Endothelial cell of umbilical vein (primary cell): ENCODE data around the gene PPP1R3D. TPM values are rescaled to one million over a fixed set of nuclear protein-coding genes. Genes with fewer than 3 reads are reported as not detected.

ENCODE experiments used
- BruUV-seq: library from RNA; stranded (reverse); fragments of 400-500 nt; replicated peaks from 2 replicates; lab custom pipeline; 2021; lab: Mats Ljungman, UMichigan
- CTCF ChIA-PET: fragments of 300-600, 350-600 bp; sonication (Branson Sonifier 250); formaldehyde crosslinking; loops from one replicate; lab custom pipeline; 2021; ENCODE audit warnings: antibody characterized with exemption, inconsistent platforms; lab: Charles Lee
- POLR2A ChIA-PET: fragments of 300-600, 350-600 bp; sonication (Branson Sonifier 250); formaldehyde crosslinking; loops from one replicate; lab custom pipeline; 2021; ENCODE audit warnings: antibody characterized with exemption, inconsistent platforms; lab: Charles Lee
- DNase-seq: peaks from one replicate; pipeline ENCODE4 v3.0.0-alpha.2; 2011; ENCODE audit warnings: low read depth, low spot score
- FAIRE-seq: peaks from 2 replicates; lab custom pipeline; 2011; peaks lifted over from hg19 to GRCh38; lab: Jason Lieb, UNC
- H2AFZ ChIP-seq: 2 replicates; pipeline ENCODE4 v1.6.0; 2012; ENCODE audit warnings: low read depth, low read length, control low read depth, inconsistent platforms
- H3K27ac ChIP-seq: 2 replicates; pipeline ENCODE4 v1.5.1; 2011; ENCODE audit warnings: low read depth, mild to moderate bottlenecking, control low read depth, low read length, moderate library complexity; ENCODE audit not compliant: insufficient read depth
- H3K27me3 ChIP-seq, 2 experiments: 2 replicates each; pipeline versions ENCODE4 v1.6.0 to v1.6.1; 2011; ENCODE audit warnings: low read length in 2 of 2, mixed read lengths in 1 of 2; ENCODE audit not compliant: control insufficient read depth in 2 of 2, insufficient read depth in 2 of 2
- H3K36me3 ChIP-seq, 2 experiments: 2 replicates in 1 of 2; 3 replicates in 1 of 2; pipeline ENCODE4 v1.5.1; 2011; ENCODE audit warnings: low read length in 2 of 2, mild to moderate bottlenecking in 1 of 2, moderate library complexity in 1 of 2; ENCODE audit not compliant: control insufficient read depth in 2 of 2, insufficient read depth in 2 of 2; ENCODE audit errors: extremely low read depth in 1 of 2
- H3K4me1 ChIP-seq: 3 replicates; pipeline ENCODE4 v1.5.1; 2011; ENCODE audit warnings: mild to moderate bottlenecking, low read length; ENCODE audit not compliant: control insufficient read depth, insufficient read depth; ENCODE audit errors: extremely low read depth
- H3K4me2 ChIP-seq: 2 replicates; pipeline ENCODE4 v1.6.1; 2011; ENCODE audit warnings: low read length, control low read depth, mixed read lengths; ENCODE audit not compliant: insufficient read depth
- H3K4me3 ChIP-seq, 3 experiments: fragments of 200-600 bp in 1 of 3; sonication (generic), shearing (Covaris generic) in 1 of 3; replicated peaks in 1 of 3; 2 replicates each; pipeline ENCODE4 v1.5.1; 2011 to 2016; ENCODE audit warnings: control low read depth in 3 of 3, low read length in 3 of 3, mild to moderate bottlenecking in 2 of 3, inconsistent platforms in 1 of 3, low read depth in 1 of 3, moderate library complexity in 1 of 3; ENCODE audit not compliant: insufficient read depth in 1 of 3
- H3K79me2 ChIP-seq: 2 replicates; pipeline ENCODE4 v1.6.0; 2012; ENCODE audit warnings: low read length, inconsistent platforms; ENCODE audit not compliant: control insufficient read depth, insufficient read depth
- H3K9ac ChIP-seq: replicated peaks from 2 replicates; pipeline ENCODE3; 2011; ENCODE audit warnings: low read length, control low read depth; ENCODE audit not compliant: insufficient read depth; ENCODE audit errors: extremely low read depth
- H3K9me1 ChIP-seq: replicated peaks from 3 replicates; pipeline ENCODE4 v1.6.0; 2011; ENCODE audit warnings: mild to moderate bottlenecking, low read length; ENCODE audit not compliant: control insufficient read depth, insufficient read depth; ENCODE audit errors: extremely low read depth
- H3K9me3 ChIP-seq: replicated peaks from 2 replicates; pipeline ENCODE4 v1.5.1; 2012; ENCODE audit warnings: low read length, inconsistent platforms; ENCODE audit not compliant: control insufficient read depth, insufficient read depth
- H4K20me1 ChIP-seq: replicated peaks from 2 replicates; pipeline ENCODE3; 2011; ENCODE audit warnings: mild to moderate bottlenecking, low read length; ENCODE audit not compliant: control insufficient read depth, insufficient read depth; ENCODE audit errors: extremely low read depth
- CTCF ChIP-seq, 2 donors: IDR thresholded peaks; 1 replicate in 1 of 2; 2 replicates in 1 of 2; pipeline ENCODE4 v1.5.1; 2011; ENCODE audit warnings: low read length in 2 of 2, mild to moderate bottlenecking in 2 of 2, moderate library complexity in 2 of 2, control low read depth in 1 of 2, inconsistent platforms in 1 of 2, low read depth in 1 of 2; ENCODE audit not compliant: insufficient read depth in 1 of 2; ENCODE audit errors: extremely low read depth in 1 of 2
- EZH2 ChIP-seq: IDR thresholded peaks from 2 replicates; pipeline ENCODE4 v1.6.1; 2012; ENCODE audit warnings: borderline replicate concordance, low read depth, mild to moderate bottlenecking, moderate library complexity, low read length, inconsistent platforms; ENCODE audit not compliant: severe bottlenecking
- FOS ChIP-seq: IDR thresholded peaks from 2 replicates; pipeline ENCODE4 v1.6.1; 2011; ENCODE audit warnings: mild to moderate bottlenecking, low read length, moderate library complexity, borderline replicate concordance; ENCODE audit not compliant: insufficient read depth
- GATA2 ChIP-seq: IDR thresholded peaks from 2 replicates; pipeline ENCODE4 v1.7.0; 2011; ENCODE audit warnings: low read depth, mild to moderate bottlenecking, moderate library complexity, mixed read lengths, low read length; ENCODE audit not compliant: insufficient read length, insufficient read depth
- JUN ChIP-seq: IDR thresholded peaks from 2 replicates; pipeline ENCODE4 v1.6.1; 2011; ENCODE audit warnings: borderline replicate concordance, low read depth; ENCODE audit not compliant: insufficient read length, insufficient read depth
- MAX ChIP-seq: IDR thresholded peaks from 2 replicates; pipeline ENCODE4 v1.6.1; 2011; ENCODE audit not compliant: insufficient read depth, insufficient read length
- MYC ChIP-seq: IDR thresholded peaks from one replicate; pipeline ENCODE4 v1.6.1; 2011; ENCODE audit warnings: mild to moderate bottlenecking, low read depth, low read length
- POLR2A ChIP-seq: IDR thresholded peaks from 2 replicates; pipeline ENCODE4 v1.6.1; 2012; ENCODE audit warnings: low read depth, mild to moderate bottlenecking, control low read depth, low read length
- POLR2AphosphoS5 ChIP-seq: IDR thresholded peaks from 2 replicates; pipeline ENCODE4 v1.6.1; 2012; ENCODE audit warnings: low read depth, mild to moderate bottlenecking, control low read depth, low read length, moderate library complexity; ENCODE audit not compliant: insufficient read depth
- dilution Hi-C: fragments of 300-500 bp; cut with MboI; formaldehyde crosslinking; loops from one replicate; pipeline ENCODE4 v1.15.0; 2019; ENCODE audit warnings: low sequenced_read_pairs; ENCODE audit not compliant: extremely low pct_ligation_motif_present
- intact Hi-C: fragments of 100-400 bp; cut with micrococcal nuclease; formaldehyde crosslinking; loops from one replicate; pipeline ENCODE4 v1.10.0; 2022
- polyA plus RNA-seq, 4 experiments: library from polyadenylated mRNA; depleted of rRNA in 3 of 4; stranded (reverse) in 3 of 4; unstranded in 1 of 4; fragments of >200 nt; gene quantifications; 2 replicates each; pipeline versions ENCODE4 v1.2.1 to v1.2.3, GENCODE V29; 2011 to 2012; ENCODE audit warnings: missing spikeins in 1 of 4
- total RNA-seq: library from RNA; stranded (reverse); gene quantifications from 2 replicates; pipeline ENCODE4 v1.2.3, GENCODE V29; 2021

Gene PPP1R3D
- total and polyA plus RNA-seq, 2 donors (not counting 3 experiments of a cell fraction or from before 2014, with no cell fraction given), result 1.7 to 5.2 TPM

- H3K9me3 ChIP-seq, result no peaks in the 10 kb centered on the region
- H3K9ac ChIP-seq, result no peak overlapping the region
- H3K9me1 ChIP-seq, result no peaks in the 10 kb centered on the region
- TF ChIP-seq GATA2, result no peak
- TF ChIP-seq JUN, result no peak
- no peak for TF ChIP-seq FOS
- TF ChIP-seq EZH2, result no peak
- TF ChIP-seq CTCF (IDR thresholded peaks at IDR 0.05; ENCODE audit: extremely low read depth in 1 of 2, insufficient read depth in 1 of 2, low read depth in 1 of 2, low read length in 2 of 2), result no peak
- TF ChIP-seq MAX, result no peak
- TF ChIP-seq POLR2AphosphoS5, result no peak
- no peak for TF ChIP-seq MYC
- no peak for TF ChIP-seq POLR2A
- H3K36me3 ChIP-seq, result no peaks in the 10 kb centered on the region
- no peak overlapping the region for H3K4me2 ChIP-seq
- POLR2A ChIA-PET, result no interaction called here
- H3K27me3 ChIP-seq, result peaks cover 5 to 10% of the 10 kb centered on the region in 2 experiments
- CTCF ChIA-PET, result interaction anchor here (1.1 to 1.6 kb wide), 2 partner anchors 8 to 32 kb away, joined by 3 to 4 read pairs; partner anchors contain the start of genes FAM217B and PPP1R3D
- no peak overlapping the region for H3K4me3 ChIP-seq
- intact Hi-C loops, result no loop called here
- no TSS peak for BruUV-seq
- no peaks in the 10 kb centered on the region for H3K79me2 ChIP-seq
- DNase-seq, result no peak
- no peak overlapping the region for H3K27ac ChIP-seq
- no peaks in the 10 kb centered on the region for H4K20me1 ChIP-seq
- no peak for FAIRE-seq
- H3K4me1 ChIP-seq, result peaks cover 3% of the 10 kb centered on the region
- no peak overlapping the region for H2AFZ ChIP-seq
- dilution Hi-C loops, result no loop called here
Observed at GRCh38 chr20:59931511-59932312, 8.4 kb downstream of the PPP1R3D start.
